Ovary (tissue), 9 donors: ENCODE measurements around the gene ABLIM1. TPM values are rescaled to one million over a fixed set of nuclear protein-coding genes. Genes with fewer than 3 reads are reported as not detected.
A peak's percentile ranks its signal among the peaks of the same experiment; 100 is the strongest.

Experiments
- DNase-seq, 5 donors: peaks; one replicate each; pipeline ENCODE4 v3.0.0-alpha.2; 2019 to 2020
- H3K27ac ChIP-seq, 2 donors: fragments of 200-600 bp; one replicate each; pipeline versions ENCODE4 v1.5.1 to v1.8.0; 2019 to 2022
- H3K27me3 ChIP-seq: fragments of 200-600 bp; one replicate; pipeline ENCODE4 v1.8.0; 2022
- H3K36me3 ChIP-seq: fragments of 200-600 bp; sonication (generic); one replicate; pipeline ENCODE4 v1.5.1; 2019
- H3K4me1 ChIP-seq: one replicate; pipeline ENCODE4 v1.8.1; 2013; ENCODE audit warnings: mild to moderate bottlenecking, moderate library complexity; ENCODE audit not compliant: insufficient read depth
- H3K4me3 ChIP-seq: fragments of 200-600 bp; sonication (generic); one replicate; pipeline ENCODE4 v1.5.1; 2017
- H3K9me3 ChIP-seq, 2 donors: fragments of 200-600 bp in 1 of 2; sonication (generic) in 1 of 2; one replicate each; pipeline versions ENCODE4 v1.5.1 to v1.8.1; 2013 to 2019; ENCODE audit warnings: mild to moderate bottlenecking in 1 of 2, moderate library complexity in 1 of 2
- CTCF ChIP-seq, 3 donors: fragments of 450-650 bp in 2 of 3; fragments of 200-600 bp in 1 of 3; IDR thresholded peaks; one replicate each; pipeline versions ENCODE4 v1.5.1 to v1.8.0; 2016 to 2022; ENCODE audit warnings: antibody characterized with exemption in 3 of 3, mild to moderate bottlenecking in 1 of 3
- EP300 ChIP-seq: sonication (generic); formaldehyde crosslinking; IDR thresholded peaks from one replicate; pipeline ENCODE4 v1.6.1; 2017; ENCODE audit warnings: antibody characterized with exemption
- POLR2A ChIP-seq: fragments of 450-650 bp; IDR thresholded peaks from one replicate; pipeline ENCODE4 v1.6.1; 2017; ENCODE audit warnings: antibody characterized with exemption, mild to moderate bottlenecking, moderate library complexity
- WGBS, 3 donors: extraction: QIAGEN DNeasy Blood & Tissue Kit in 1 of 3; methylation state at CpG; one replicate each; pipeline versions ENCODE4 v1.1.5 to v1.1.7; 2013 to 2017; 5-methylcytosine and 5-hydroxymethylcytosine counted together
- intact Hi-C, 4 donors: fragments of 100-400 bp; cut with DNase I; formaldehyde crosslinking; loops; one replicate each; pipeline versions ENCODE4 v1.11.0 to v1.15.1; 2022 to 2023
- polyA plus RNA-seq, 2 donors: library from polyadenylated mRNA; stranded (reverse); fragments of 200-250 nt in 1 of 2; fragments of 350-450 nt in 1 of 2; fragmentation: Illumina TruSeq in 1 of 2; extraction: RNeasy Lipid Tissue Mini Kit (QIAGEN cat#74804) in 1 of 2; gene quantifications; one replicate each; pipeline ENCODE4 v1.2.3, GENCODE V29; 2013 to 2014
- total RNA-seq, 7 donors: library from RNA; depleted of rRNA in 2 of 7; stranded (reverse); fragments of >200 nt in 2 of 7; fragmentation: NEBNext Ultra II Directional in 3 of 7; extraction: Animal tissue kit (Norgen Biotek cat#: 25700) in 3 of 7; gene quantifications; one replicate each; pipeline versions ENCODE4 v1.1.0 to v1.2.4, GENCODE V29; 2016 to 2023
- donor health status: DM: no; HTN: no; CAD: no; lungs with moderate emphysema.
- donor health status: DM: no; HTN: no; CAD: no.
- donor health status: Bipolar disorder and iron deficiency.
- donor health status: DM: yes; HTN: yes; CAD: no.
- donor health status: DM: no; HTN: no; CAD: no.
- donor health status: DM: yes; HTN: yes; CAD: no.

ABLIM1 gene
- total and polyA plus RNA-seq, 9 donors = 155 to 505 (median 283) TPM

DNA sequence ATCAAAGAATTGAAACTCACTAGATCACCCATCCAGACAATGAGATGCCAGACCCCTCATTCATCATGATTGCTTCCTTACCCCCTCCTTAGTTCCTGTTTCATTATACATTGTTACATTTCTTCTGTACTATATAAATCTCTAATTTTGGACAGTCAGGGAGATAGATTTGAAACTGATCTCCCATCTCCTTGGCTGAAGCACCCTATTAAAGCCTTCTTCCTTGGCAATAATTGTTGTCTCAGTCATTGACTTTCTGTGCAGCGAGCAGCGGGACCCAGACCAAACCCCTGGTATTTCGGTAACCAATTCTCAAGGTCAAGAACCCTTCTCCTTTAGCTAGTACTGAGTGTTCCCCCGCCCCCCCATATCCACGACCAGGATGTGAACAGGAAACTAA lies 100.2 kb downstream of the ABLIM1 start:
- no peak for DNase-seq
- no peak overlapping the region for H3K27ac ChIP-seq
- no peaks in the 10 kb centered on the region for H3K27me3 ChIP-seq
- TF ChIP-seq CTCF (IDR thresholded peaks at IDR 0.05) = no peak
- no peak for TF ChIP-seq EP300
- no peak for TF ChIP-seq POLR2A
- no peaks in the 10 kb centered on the region for H3K9me3 ChIP-seq
- H3K4me1 ChIP-seq = no peaks in the 10 kb centered on the region
- H3K36me3 ChIP-seq = no peaks in the 10 kb centered on the region
- H3K4me3 ChIP-seq = no peak overlapping the region
- WGBS, 3 donors = 94 to 96% (median 96%) methylated on average over 5 of the region's 5 CpGs
- intact Hi-C loops = loop anchor here (10.0 kb wide), 4 partner anchors 77 to 227 kb away; no protein-coding TSS in a partner anchor

- Histone ChIP-seq H3K4me3 (no peak overlapping the region), H3K4me1 (no peaks in the 10 kb centered on the region), H3K9me3 (no peaks in the 10 kb centered on the region), H3K27ac (peak overlapping the region in 1 of 2 donors; percentile 22), H3K27me3 (no peaks in the 10 kb centered on the region), H3K36me3 (no peaks in the 10 kb centered on the region)
- TF ChIP-seq EP300 (no peak), POLR2A (no peak), CTCF (IDR thresholded peaks at IDR 0.05) (no peak)
- intact Hi-C loops = loop anchor here (10.0 kb wide), 4 partner anchors 78 to 228 kb away; no protein-coding TSS in a partner anchor
- WGBS, 3 donors = 72 to 92% (median 79%) methylated on average over 9 of the region's 9 CpGs
- no peak for DNase-seq
Observed at GRCh38 chr10:114556236-114557122, 101.6 kb downstream of the ABLIM1 start.

DNA sequence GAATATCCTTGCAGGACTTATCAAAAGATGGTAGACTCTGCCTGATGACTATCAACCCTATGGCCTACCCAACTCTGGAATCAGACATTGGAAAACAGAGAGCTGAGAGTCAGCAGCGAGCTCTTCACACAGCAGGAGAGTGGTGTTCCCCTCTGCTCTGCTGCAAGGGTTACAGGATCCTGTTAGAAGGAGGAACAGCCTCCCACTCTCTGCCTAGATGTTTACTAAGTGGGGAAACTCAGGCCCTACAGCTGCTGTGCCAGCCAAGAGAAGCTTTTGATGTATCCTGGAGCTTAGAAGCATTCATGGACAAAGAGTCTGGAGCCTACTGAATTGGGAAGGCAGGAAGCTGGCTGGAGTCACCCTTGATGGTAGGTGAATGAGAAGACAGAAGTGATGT lies 104.6 kb downstream of the ABLIM1 start:
- H3K27ac ChIP-seq = no peak overlapping the region
- intact Hi-C loops = loop anchor here (5.0 to 10.0 kb wide), 5 partner anchors 81 to 231 kb away; no protein-coding TSS in a partner anchor
- 94 to 100% (median 100%) methylated on average over 1 of the region's 1 CpG for WGBS, 3 donors

GRCh38 chr10:114552050-114552449 lies 106.0 kb downstream of the ABLIM1 start:
- no peak for DNase-seq
- Histone ChIP-seq H3K9me3 (no peaks in the 10 kb centered on the region), H3K27me3 (no peaks in the 10 kb centered on the region), H3K4me1 (peaks cover 2% of the 10 kb centered on the region), H3K27ac (no peak overlapping the region), H3K36me3 (no peaks in the 10 kb centered on the region), H3K4me3 (no peak overlapping the region)
- WGBS, 3 donors = 59 to 82% (median 59%) methylated on average over 5 of the region's 5 CpGs
- TF ChIP-seq CTCF (IDR thresholded peaks at IDR 0.05) (no peak), EP300 (no peak), POLR2A (no peak)
- intact Hi-C loops = loop anchor here (5.0 to 10.0 kb wide), 5 partner anchors 83 to 233 kb away; no protein-coding TSS in a partner anchor

More for the DNA sequence above, 104.6 kb downstream of the ABLIM1 start:
- Histone ChIP-seq H3K9me3 (no peaks in the 10 kb centered on the region), H3K27me3 (no peaks in the 10 kb centered on the region), H3K4me3 (no peak overlapping the region), H3K4me1 (peaks cover 2% of the 10 kb centered on the region), H3K36me3 (no peaks in the 10 kb centered on the region)
- DNase-seq = no peak
- TF ChIP-seq CTCF (IDR thresholded peaks at IDR 0.05) (no peak), POLR2A (no peak)
